ES-I3 (cell line): ENCODE results near the gene KRABD2.
"Not testable (repeated sequence)": the region's sequence is repeated elsewhere in the genome, so short reads cannot be mapped to it uniquely, and the experiment has no call there.

Experiments
- H3K36me3 ChIP-seq: 2 replicates; pipeline ENCODE4 v1.6.1; 2013; ENCODE audit warnings: mild to moderate bottlenecking, low read length, control low read depth, moderate library complexity; ENCODE audit not compliant: insufficient read depth
- H3K4me1 ChIP-seq: 2 replicates; pipeline ENCODE4 v1.6.1; 2013; ENCODE audit warnings: mild to moderate bottlenecking, control low read depth, low read length; ENCODE audit not compliant: insufficient read depth
- H3K9ac ChIP-seq: 2 replicates; pipeline ENCODE4 v1.6.1; 2013; ENCODE audit warnings: low read depth, mild to moderate bottlenecking, low read length, moderate library complexity
- H3K9me3 ChIP-seq: 2 replicates; pipeline ENCODE4 v1.6.1; 2013; ENCODE audit warnings: mild to moderate bottlenecking, low read length, moderate library complexity; ENCODE audit not compliant: control insufficient read depth, insufficient read depth

The KRABD2 gene

GRCh38 chr17:8405499-8406016 lies 29.1 kb upstream of the KRABD2 start:
- Histone ChIP-seq H3K9ac (no peak overlapping the region), H3K36me3 (no peaks in the 10 kb centered on the region), H3K4me1 (peaks cover 6% of the 10 kb centered on the region; the same call in 1 of the 2 replicates), H3K9me3 (no peaks in the 10 kb centered on the region)

GRCh38 chr17:8402921-8403536 lies 26.5 kb upstream of the KRABD2 start:
- no peaks in the 10 kb centered on the region for H3K4me1 ChIP-seq
- H3K9ac ChIP-seq = no peak overlapping the region
- H3K9me3 ChIP-seq = no peaks in the 10 kb centered on the region
- H3K36me3 ChIP-seq = no peaks in the 10 kb centered on the region

DNA sequence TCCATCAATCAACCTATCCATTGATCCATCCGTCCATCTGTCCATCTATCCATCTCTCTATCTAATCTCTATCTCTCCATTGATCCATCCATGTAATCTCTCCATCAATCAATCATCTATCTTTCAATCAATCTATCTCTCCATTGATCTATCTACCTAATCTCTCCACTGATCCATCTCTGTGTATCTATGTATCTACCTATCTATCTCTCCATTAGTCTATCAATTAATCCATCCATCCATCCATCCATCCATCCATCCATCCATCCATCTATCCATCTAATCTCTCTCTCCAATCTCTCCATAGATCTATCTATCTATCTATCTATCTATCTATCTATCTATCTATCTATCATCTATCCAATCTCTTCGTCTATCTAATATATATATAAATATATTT lies 24.6 kb upstream of the KRABD2 start:
- Histone ChIP-seq H3K9me3 (no peaks in the 10 kb centered on the region), H3K36me3 (no peaks in the 10 kb centered on the region), H3K4me1 (no peaks in the 10 kb centered on the region), H3K9ac (no peak overlapping the region)

- no peak overlapping the region for H3K9ac ChIP-seq
- no peaks in the 10 kb centered on the region for H3K9me3 ChIP-seq
- no peaks in the 10 kb centered on the region for H3K36me3 ChIP-seq
- H3K4me1 ChIP-seq = no peaks in the 10 kb centered on the region
Observed at GRCh38 chr17:8398980-8399379, 22.5 kb upstream of the KRABD2 start.

DNA sequence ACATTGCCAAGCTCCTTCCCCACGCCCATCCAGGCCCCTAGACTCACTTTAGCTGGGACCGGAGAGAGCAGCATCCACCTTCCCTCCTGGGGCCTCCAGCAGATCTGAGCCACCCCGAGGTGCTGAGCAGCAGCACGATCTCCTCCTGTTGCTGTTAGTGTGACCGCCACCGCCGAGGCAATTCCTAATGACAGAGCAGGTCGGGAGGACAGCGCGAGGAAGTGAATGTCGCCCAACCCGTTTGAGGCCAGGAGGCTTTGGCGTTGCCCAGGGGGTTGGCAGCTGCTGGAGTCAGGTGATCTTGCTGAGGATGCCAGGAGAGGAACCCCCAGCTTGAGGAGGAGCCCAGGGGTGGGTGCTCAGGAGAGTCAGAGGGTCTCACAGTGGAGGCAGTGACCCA lies 21.1 kb upstream of the KRABD2 start, which contains the start of gene RNF222:
RNF222 (minus strand) TSS at position 192 of the 400 bp plus-strand sequence. CDS start 4,366 bp downstream, outside the sequence.
- Histone ChIP-seq H3K9me3 (no peaks in the 10 kb centered on the region), H3K4me1 (peaks cover 5% of the 10 kb centered on the region; the same call in 1 of the 2 replicates), H3K36me3 (no peaks in the 10 kb centered on the region), H3K9ac (no peak within 1 kb of the TSS)

DNA sequence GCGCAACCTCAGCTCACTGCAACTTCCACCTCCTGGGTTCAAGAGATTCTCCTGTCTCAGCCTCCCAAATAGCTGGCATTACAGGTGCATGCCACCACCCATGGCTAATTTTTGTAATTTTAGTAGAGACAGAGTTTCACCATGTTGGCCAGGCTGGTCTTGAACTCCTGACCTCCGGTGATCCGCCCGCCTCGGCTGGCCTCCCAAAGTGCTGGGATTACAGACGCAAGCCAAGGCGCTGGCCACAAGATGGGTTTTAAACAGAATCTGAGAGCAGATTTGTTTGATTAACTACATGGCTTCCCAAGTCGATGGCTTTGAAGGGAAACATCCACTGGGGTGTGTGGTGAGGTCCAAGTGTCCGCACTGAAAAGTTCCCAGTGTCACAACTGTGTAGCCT lies 18.0 kb upstream of the KRABD2 start:
- not testable (repeated sequence) for H3K9me3 ChIP-seq, H3K9ac ChIP-seq, H3K36me3 ChIP-seq
- H3K4me1 ChIP-seq = peaks cover 10% of the 10 kb centered on the region; the same call in 1 of the 2 replicates

DNA sequence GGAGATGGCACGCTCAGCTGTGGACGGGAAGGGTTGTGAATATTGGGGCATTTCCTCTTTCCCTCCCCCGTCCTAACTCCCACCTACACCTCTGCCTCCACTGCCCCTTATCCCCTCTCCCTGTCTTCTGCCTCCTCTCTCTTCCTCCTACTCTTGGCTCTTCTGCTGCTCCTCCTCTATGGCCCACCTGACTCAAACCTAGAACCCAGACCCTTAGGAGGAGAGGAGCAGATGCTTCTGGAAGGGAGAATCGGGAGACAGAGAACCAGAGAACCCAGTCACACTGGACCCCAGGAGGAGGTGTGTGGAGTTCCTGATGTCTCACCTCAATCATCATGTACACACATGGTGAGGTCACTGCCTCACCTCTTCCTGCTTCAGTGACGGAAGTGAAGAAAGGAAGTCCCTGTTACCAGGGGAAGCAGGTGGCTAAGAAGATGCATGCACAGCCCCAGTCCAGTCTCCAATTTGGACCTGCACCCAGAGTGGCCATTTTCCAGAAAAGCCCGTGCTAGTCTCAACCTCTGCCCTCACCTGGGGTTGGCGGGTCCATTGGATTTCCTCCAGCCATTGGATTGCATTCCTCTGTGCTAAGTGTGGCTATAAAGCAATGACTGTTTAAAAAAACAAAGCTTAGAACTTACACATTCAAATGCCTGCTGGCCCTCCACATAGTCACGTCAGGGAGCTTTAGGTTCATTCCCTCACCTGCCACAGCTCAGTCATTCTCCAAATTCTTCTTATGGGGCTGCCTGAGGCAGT lies 17.1 kb upstream of the KRABD2 start:
- Histone ChIP-seq H3K36me3 (no peaks in the 10 kb centered on the region), H3K9ac (no peak overlapping the region), H3K9me3 (no peaks in the 10 kb centered on the region), H3K4me1 (peaks cover 10% of the 10 kb centered on the region; the same call in 1 of the 2 replicates)

DNA sequence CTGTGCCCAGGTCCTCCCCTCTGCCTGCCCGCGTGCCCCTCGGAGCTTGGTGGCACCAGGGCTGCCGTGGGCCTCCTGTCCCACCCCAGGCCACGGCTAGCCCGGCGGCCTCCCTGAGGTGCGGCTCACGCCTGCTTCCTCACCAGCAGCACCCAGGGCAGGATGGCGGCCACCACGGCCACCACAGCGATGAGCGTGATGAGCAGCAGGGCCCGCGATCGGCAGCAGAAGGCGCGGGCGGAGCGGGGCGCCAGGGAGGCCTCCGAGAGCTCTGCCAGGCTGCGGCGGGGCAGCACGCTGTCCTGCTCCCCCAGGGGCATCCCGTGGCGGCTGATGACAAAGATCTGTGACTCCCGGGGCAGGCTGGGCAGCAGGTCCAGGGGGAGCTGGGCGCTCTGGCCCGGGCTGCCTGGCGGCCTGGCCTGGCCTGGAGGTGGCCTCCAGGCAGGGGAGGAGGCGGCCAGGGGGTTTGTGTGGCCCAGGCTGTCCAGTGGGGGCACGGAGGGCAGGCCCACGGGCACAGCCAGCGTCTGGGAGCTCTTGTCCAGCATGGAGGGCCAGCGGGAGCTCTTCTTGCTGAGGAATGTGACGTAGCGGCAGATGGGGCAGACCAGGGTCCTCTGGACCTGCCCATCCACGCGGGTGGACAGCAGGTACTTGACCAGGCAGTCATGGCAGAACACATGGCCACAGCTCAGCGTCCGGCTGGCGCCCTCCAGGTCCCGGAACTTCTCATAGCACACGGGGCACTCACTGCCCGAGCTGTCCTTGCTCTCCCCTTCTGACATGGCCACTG lies 16.4 kb upstream of the KRABD2 start:
- Histone ChIP-seq H3K9me3 (no peaks in the 10 kb centered on the region), H3K36me3 (no peaks in the 10 kb centered on the region), H3K4me1 (peaks cover 10% of the 10 kb centered on the region; the same call in 1 of the 2 replicates), H3K9ac (no peak overlapping the region)

- no peaks in the 10 kb centered on the region for H3K9me3 ChIP-seq
- peaks cover 10% of the 10 kb centered on the region; the same call in 1 of the 2 replicates for H3K4me1 ChIP-seq
- no peaks in the 10 kb centered on the region for H3K36me3 ChIP-seq
- H3K9ac ChIP-seq = no peak overlapping the region
Observed at GRCh38 chr17:8392274-8392673, 15.8 kb upstream of the KRABD2 start.

GRCh38 chr17:8391711-8392110 lies 15.2 kb upstream of the KRABD2 start:
- H3K4me1 ChIP-seq = peaks cover 10% of the 10 kb centered on the region; the same call in 1 of the 2 replicates
- no peaks in the 10 kb centered on the region for H3K36me3 ChIP-seq
- no peak overlapping the region for H3K9ac ChIP-seq
- H3K9me3 ChIP-seq = no peaks in the 10 kb centered on the region

DNA sequence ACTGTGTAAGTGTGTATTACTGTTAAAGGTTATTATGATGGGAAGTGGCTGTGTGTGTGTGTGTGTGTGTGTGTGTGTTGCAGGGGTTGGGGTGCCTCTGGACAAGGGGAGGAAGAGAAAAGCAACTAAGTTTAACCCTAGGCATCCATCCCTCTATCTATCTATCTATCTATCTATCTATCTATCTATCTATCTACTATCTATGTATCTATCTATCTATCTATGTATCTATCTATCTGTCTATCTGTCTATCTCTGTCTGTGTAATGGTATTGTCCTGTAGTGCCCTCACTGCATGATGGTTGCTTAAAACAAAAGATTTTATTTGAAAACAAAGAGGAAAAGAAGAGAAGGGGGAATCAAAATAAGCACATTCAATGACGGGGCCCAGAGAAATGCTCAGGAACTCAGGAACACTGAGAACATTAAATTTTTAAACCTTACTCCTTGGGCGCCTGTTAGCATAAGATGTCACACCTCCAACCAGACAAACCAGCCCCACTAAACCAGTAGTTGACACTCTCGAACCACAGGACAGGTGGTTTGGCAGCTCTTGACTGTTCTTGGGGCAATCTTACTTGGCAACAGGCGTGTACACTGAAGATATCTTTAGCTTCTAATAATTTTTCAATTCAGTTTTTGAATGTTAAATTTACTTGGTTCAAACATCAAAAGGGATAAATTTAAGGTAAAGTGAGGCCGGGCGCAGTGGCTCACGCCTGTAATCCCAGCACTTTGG lies 11.6 kb upstream of the KRABD2 start:
- H3K9me3 ChIP-seq = no peaks in the 10 kb centered on the region
- H3K4me1 ChIP-seq = peaks cover 16% of the 10 kb centered on the region; the same call in 1 of the 2 replicates
- no peak overlapping the region for H3K9ac ChIP-seq

GRCh38 chr17:8386841-8387240 lies 10.3 kb upstream of the KRABD2 start:
- Histone ChIP-seq H3K9ac (no peak overlapping the region), H3K4me1 (peaks cover 15% of the 10 kb centered on the region; the same call in 1 of the 2 replicates), H3K36me3 (peaks cover 4% of the 10 kb centered on the region; the same call in 1 of the 2 replicates), H3K9me3 (no peaks in the 10 kb centered on the region)

More for the DNA sequence above, 11.6 kb upstream of the KRABD2 start:
- H3K36me3 ChIP-seq = no peaks in the 10 kb centered on the region

- Histone ChIP-seq H3K4me1 (peaks cover 24% of the 10 kb centered on the region), H3K9ac (peak overlapping the region; percentile 98), H3K36me3 (peaks cover 23% of the 10 kb centered on the region), H3K9me3 (no peaks in the 10 kb centered on the region)
Observed at GRCh38 chr17:8384801-8385378, 8.4 kb upstream of the KRABD2 start.
